ENCODE data around the gene MMEL1. TPM values are rescaled to one million over a fixed set of nuclear protein-coding genes. Genes with fewer than 3 reads are reported as not detected.

The MMEL1 gene
- total RNA-seq, 1 donor from 2014 or later: 1.0 TPM

GRCh38 chr1:2636733-2637132 is 3.9 kb upstream of the MMEL1 start:
- Histone ChIP-seq H3K36me3 (ENCODE audit: control insufficient read depth in 3 of 3, insufficient read depth in 3 of 3, low read length in 3 of 3) (no peaks in the 10 kb centered on the region), H3K4me1 (ENCODE audit: control insufficient read depth in 3 of 3, insufficient read depth in 3 of 3, low read length in 3 of 3) (peaks cover 0 to under 1% (median 0%) of the 10 kb centered on the region in 3 donors), H3K9ac (ENCODE audit: low read depth in 1 of 3, low read length in 3 of 3) (no peak overlapping the region), H3K4me3 (ENCODE audit: low read length in 3 of 3) (no peak overlapping the region), H3K27me3 (ENCODE audit: control insufficient read depth in 3 of 3, insufficient read depth in 3 of 3, low read length in 3 of 3) (peaks cover 30 to 64% (median 33%) of the 10 kb centered on the region in 3 donors), H3K9me3 (ENCODE audit: control insufficient read depth in 3 of 3, low read length in 3 of 3) (peaks cover 9% of the 10 kb centered on the region in 3 donors), H3K27ac (ENCODE audit: low read depth, low read length) (no peak overlapping the region)

DNA sequence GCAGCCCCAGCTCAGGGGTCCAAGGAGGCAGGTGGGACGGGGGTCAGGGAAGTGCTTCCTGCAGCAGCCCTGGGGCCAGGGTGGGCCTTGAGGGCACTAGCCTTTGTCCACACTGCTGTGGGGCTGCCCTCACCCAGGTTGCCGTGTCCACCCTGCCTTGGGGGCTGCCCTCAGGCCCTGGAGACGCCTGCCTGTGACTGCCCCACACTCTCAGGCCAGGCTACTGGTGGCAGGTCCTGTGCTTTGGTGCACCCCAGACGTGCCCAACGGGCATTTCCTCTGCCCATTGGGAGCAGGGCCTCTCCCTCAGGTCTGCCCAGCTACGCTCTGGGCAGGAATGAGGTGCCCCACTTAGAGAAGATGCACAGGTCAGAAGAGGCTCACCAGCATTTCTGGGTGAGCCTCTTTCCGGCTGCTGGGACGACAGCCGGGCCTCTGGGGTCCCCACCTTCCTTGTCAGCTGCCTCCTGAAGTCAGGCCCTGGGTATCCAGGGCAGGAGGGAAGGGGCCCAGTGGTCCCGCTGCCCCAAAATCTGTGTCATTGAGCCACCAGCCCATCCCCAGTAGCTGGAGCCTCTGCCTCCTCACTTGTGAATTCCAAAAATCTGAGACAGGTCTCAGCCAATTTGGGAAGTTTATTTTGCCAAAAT is 2.7 kb upstream of the MMEL1 start:
- no peak overlapping the region for H3K9ac ChIP-seq (ENCODE audit: low read depth in 1 of 3, low read length in 3 of 3)
- no peaks in the 10 kb centered on the region for H3K4me1 ChIP-seq (ENCODE audit: control insufficient read depth in 3 of 3, insufficient read depth in 3 of 3, low read length in 3 of 3)
- no peak overlapping the region for H3K27ac ChIP-seq (ENCODE audit: low read depth, low read length)
- H3K36me3 ChIP-seq (ENCODE audit: control insufficient read depth in 3 of 3, insufficient read depth in 3 of 3, low read length in 3 of 3): no peaks in the 10 kb centered on the region
- H3K4me3 ChIP-seq (ENCODE audit: low read length in 3 of 3): no peak overlapping the region
- H3K9me3 ChIP-seq (ENCODE audit: control insufficient read depth in 3 of 3, low read length in 3 of 3): peaks cover 9 to 12% (median 9%) of the 10 kb centered on the region in 3 donors
- H3K27me3 ChIP-seq (ENCODE audit: control insufficient read depth in 3 of 3, insufficient read depth in 3 of 3, low read length in 3 of 3): peaks cover 36 to 75% (median 37%) of the 10 kb centered on the region in 3 donors

DNA sequence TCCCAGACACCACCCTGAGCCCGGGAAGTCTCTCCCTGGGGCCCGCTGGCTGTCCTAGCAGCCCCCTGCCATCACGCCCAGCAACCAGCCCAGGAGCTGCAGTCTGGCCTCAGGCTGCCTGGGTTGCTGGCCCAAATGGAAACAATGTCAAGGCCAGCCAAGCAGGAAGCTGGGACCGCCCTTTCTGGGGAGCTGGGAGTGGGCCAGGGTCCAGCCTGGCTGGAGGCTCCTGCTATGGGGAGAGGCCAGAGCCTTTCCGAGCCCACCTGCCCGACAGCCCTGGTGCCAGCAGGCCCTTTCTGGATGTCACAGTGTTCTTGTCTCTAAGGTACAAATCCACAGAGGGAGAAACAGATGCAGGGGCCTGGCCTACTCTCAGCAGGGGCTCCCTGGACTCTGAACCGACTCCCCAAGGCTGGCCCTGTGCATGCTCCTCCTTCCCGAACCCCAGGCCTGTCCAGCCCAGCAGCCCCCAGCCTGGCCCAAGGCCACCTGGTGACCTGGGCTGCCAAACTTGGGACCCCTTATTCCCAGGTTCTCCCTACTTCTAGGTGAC is 1.2 kb upstream of the MMEL1 start:
- Histone ChIP-seq H3K27me3 (ENCODE audit: control insufficient read depth in 3 of 3, insufficient read depth in 3 of 3, low read length in 3 of 3) (peaks cover 39 to 82% (median 48%) of the 10 kb centered on the region in 3 donors), H3K36me3 (ENCODE audit: control insufficient read depth in 3 of 3, insufficient read depth in 3 of 3, low read length in 3 of 3) (no peaks in the 10 kb centered on the region), H3K27ac (ENCODE audit: low read depth, low read length) (no peak overlapping the region), H3K9ac (ENCODE audit: low read depth in 1 of 3, low read length in 3 of 3) (no peak overlapping the region), H3K4me1 (ENCODE audit: control insufficient read depth in 3 of 3, insufficient read depth in 3 of 3, low read length in 3 of 3) (no peaks in the 10 kb centered on the region), H3K9me3 (ENCODE audit: control insufficient read depth in 3 of 3, low read length in 3 of 3) (peaks cover 9 to 17% (median 12%) of the 10 kb centered on the region in 3 donors), H3K4me3 (ENCODE audit: low read length in 3 of 3) (no peak overlapping the region)

DNA sequence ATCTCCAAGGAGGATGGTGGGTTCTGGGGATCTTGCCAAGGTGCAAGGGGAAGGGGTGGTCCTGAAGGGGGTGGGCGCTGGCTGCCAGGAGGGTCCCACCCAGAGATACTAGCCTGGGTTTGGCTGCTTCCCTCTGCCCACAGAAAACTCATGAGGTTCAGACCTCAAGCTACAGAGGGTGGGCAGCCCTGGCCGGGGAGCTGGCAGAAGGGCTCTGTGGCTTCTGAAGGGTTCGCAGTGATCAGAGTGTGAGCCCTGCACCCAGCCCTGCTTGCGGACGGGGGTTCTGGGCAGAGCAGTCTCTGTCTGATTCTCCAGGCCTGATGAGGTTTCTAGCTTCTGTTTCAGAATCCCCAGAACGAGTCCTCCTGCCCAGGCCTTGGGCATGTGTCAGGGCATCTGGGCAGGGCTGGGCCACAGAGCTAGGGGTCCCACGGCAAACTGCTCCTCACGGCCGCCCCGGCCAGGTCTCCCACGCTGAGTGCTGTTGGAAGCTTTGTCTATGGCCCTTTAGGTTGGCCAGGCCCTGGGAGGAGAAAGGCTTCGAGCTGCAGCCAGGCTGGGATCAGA is 635 bp upstream of the MMEL1 start:
- Histone ChIP-seq H3K4me3 (ENCODE audit: low read length in 3 of 3) (no peak overlapping the region), H3K27ac (ENCODE audit: low read depth, low read length) (no peak overlapping the region), H3K9me3 (ENCODE audit: control insufficient read depth in 3 of 3, low read length in 3 of 3) (peaks cover 9 to 17% (median 12%) of the 10 kb centered on the region in 3 donors), H3K9ac (ENCODE audit: low read depth in 1 of 3, low read length in 3 of 3) (no peak overlapping the region), H3K36me3 (ENCODE audit: control insufficient read depth in 3 of 3, insufficient read depth in 3 of 3, low read length in 3 of 3) (no peaks in the 10 kb centered on the region), H3K4me1 (ENCODE audit: control insufficient read depth in 3 of 3, insufficient read depth in 3 of 3, low read length in 3 of 3) (no peaks in the 10 kb centered on the region), H3K27me3 (ENCODE audit: control insufficient read depth in 3 of 3, insufficient read depth in 3 of 3, low read length in 3 of 3) (peaks cover 38 to 79% (median 47%) of the 10 kb centered on the region in 3 donors)

GRCh38 chr1:2632051-2632430 is 775 bp downstream of the MMEL1 start:
- H3K36me3 ChIP-seq (ENCODE audit: control insufficient read depth in 3 of 3, insufficient read depth in 3 of 3, low read length in 3 of 3): no peaks in the 10 kb centered on the region
- H3K9ac ChIP-seq (ENCODE audit: low read depth in 1 of 3, low read length in 3 of 3): no peak overlapping the region
- peaks cover 7 to 12% (median 10%) of the 10 kb centered on the region in 3 donors for H3K9me3 ChIP-seq (ENCODE audit: control insufficient read depth in 3 of 3, low read length in 3 of 3)
- H3K4me1 ChIP-seq (ENCODE audit: control insufficient read depth in 3 of 3, insufficient read depth in 3 of 3, low read length in 3 of 3): no peaks in the 10 kb centered on the region
- peaks cover 51 to 83% (median 59%) of the 10 kb centered on the region in 3 donors for H3K27me3 ChIP-seq (ENCODE audit: control insufficient read depth in 3 of 3, insufficient read depth in 3 of 3, low read length in 3 of 3)
- H3K4me3 ChIP-seq (ENCODE audit: low read length in 3 of 3): no peak overlapping the region
- no peak overlapping the region for H3K27ac ChIP-seq (ENCODE audit: low read depth, low read length)

GRCh38 chr1:2631136-2632050 is 1.4 kb downstream of the MMEL1 start:
- H3K4me1 ChIP-seq (ENCODE audit: control insufficient read depth in 3 of 3, insufficient read depth in 3 of 3, low read length in 3 of 3): no peaks in the 10 kb centered on the region
- H3K4me3 ChIP-seq (ENCODE audit: low read length in 3 of 3): no peak overlapping the region
- H3K9me3 ChIP-seq (ENCODE audit: control insufficient read depth in 3 of 3, low read length in 3 of 3): peaks cover 2 to 8% (median 5%) of the 10 kb centered on the region in 3 donors
- peaks cover 55 to 77% (median 62%) of the 10 kb centered on the region in 3 donors for H3K27me3 ChIP-seq (ENCODE audit: control insufficient read depth in 3 of 3, insufficient read depth in 3 of 3, low read length in 3 of 3)
- H3K9ac ChIP-seq (ENCODE audit: low read depth in 1 of 3, low read length in 3 of 3): no peak overlapping the region
- no peaks in the 10 kb centered on the region for H3K36me3 ChIP-seq (ENCODE audit: control insufficient read depth in 3 of 3, insufficient read depth in 3 of 3, low read length in 3 of 3)
- no peak overlapping the region for H3K27ac ChIP-seq (ENCODE audit: low read depth, low read length)

DNA sequence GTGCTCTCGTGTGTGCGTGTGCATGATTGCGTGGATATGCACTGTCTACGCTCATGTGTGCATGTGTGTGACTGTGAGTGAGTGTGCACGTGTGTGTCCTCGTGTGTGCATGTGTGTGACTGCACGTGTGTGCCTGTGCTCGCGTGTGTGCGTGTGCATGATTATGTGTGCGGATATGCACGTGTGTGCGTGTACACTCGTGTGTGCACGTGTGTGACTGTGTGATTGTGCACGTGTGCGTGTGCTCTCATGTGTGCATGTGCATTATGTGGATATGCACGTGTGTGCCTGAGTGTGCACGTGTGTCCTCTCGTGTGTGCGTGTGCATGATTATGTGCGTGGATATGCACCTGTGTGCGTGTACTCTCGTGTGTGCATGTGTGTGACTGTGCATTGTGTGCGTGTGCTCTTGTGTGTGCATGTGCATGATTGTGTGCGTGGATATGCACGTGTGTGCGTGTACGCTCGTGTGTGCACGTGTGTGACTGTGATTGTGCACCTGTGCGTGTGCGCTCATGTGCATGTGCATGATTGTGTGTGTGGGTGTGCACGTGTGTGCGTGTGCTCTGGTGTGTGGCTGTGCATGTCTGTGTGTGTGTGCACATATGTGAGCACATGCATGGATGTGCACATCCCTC is 2.2 kb downstream of the MMEL1 start:
- peaks cover 57 to 78% (median 70%) of the 10 kb centered on the region in 3 donors for H3K27me3 ChIP-seq (ENCODE audit: control insufficient read depth in 3 of 3, insufficient read depth in 3 of 3, low read length in 3 of 3)
- H3K4me1 ChIP-seq (ENCODE audit: control insufficient read depth in 3 of 3, insufficient read depth in 3 of 3, low read length in 3 of 3): no peaks in the 10 kb centered on the region
- no peak overlapping the region for H3K4me3 ChIP-seq (ENCODE audit: low read length in 3 of 3)
- H3K27ac ChIP-seq (ENCODE audit: low read depth, low read length): no peak overlapping the region
- peaks cover 0 to 8% (median 3%) of the 10 kb centered on the region in 3 donors for H3K9me3 ChIP-seq (ENCODE audit: control insufficient read depth in 3 of 3, low read length in 3 of 3)
- H3K36me3 ChIP-seq (ENCODE audit: control insufficient read depth in 3 of 3, insufficient read depth in 3 of 3, low read length in 3 of 3): no peaks in the 10 kb centered on the region
- no peak overlapping the region for H3K9ac ChIP-seq (ENCODE audit: low read depth in 1 of 3, low read length in 3 of 3)

DNA sequence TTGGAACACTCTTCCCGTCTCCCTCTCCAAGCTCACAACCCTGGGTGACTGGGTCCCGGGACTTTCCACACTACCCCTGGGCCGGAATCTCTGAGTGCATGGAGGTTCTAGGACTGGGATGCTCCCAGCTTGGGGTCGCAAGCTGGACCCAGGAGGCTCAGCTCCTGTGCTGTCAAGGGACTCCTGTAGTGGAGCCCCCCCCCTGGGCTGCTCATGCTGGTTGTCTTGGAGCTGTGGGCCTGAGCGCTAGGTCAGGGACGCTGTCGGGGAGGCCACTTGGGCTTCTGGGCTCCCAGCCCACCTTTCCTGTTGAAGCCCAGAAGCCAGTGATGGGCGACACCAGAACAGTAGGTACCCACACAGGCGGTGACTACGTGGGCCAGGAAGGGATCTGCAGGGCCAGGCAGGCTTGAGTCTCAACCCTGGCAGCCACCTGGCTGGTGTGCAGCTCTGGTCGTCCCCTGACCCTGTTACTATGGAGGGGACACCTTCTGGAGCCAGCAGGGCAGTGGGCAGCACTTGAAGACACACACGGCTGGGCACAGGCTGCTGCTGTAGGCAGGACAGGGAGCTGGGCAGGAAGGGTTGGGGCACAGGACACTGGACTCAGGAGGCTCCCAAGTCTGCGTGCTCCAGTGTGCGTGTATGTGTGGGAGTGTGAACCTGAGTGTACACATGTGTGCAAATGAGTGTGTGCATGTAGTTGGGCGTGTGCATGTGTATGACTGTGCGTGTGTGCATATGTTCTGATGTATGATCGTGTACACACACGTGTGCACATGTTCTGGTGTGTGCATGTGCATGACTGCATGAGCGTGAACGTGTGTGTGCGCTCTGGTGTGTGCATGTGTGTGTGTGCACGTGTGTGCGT is 3.0 kb downstream of the MMEL1 start:
- Histone ChIP-seq H3K4me3 (ENCODE audit: low read length in 3 of 3) (no peak overlapping the region), H3K27me3 (ENCODE audit: control insufficient read depth in 3 of 3, insufficient read depth in 3 of 3, low read length in 3 of 3) (peaks cover 50 to 75% (median 64%) of the 10 kb centered on the region in 3 donors), H3K36me3 (ENCODE audit: control insufficient read depth in 3 of 3, insufficient read depth in 3 of 3, low read length in 3 of 3) (no peaks in the 10 kb centered on the region)

More for the DNA sequence above, 3.0 kb downstream of the MMEL1 start:
- Histone ChIP-seq H3K9me3 (ENCODE audit: control insufficient read depth in 3 of 3, low read length in 3 of 3) (peaks cover 0 to 8% (median 3%) of the 10 kb centered on the region in 3 donors), H3K27ac (ENCODE audit: low read depth, low read length) (no peak overlapping the region), H3K4me1 (ENCODE audit: control insufficient read depth in 3 of 3, insufficient read depth in 3 of 3, low read length in 3 of 3) (no peaks in the 10 kb centered on the region), H3K9ac (ENCODE audit: low read depth in 1 of 3, low read length in 3 of 3) (no peak overlapping the region)

All from skeletal muscle tissue (tissue), 4 donors.